Amygdala (tissue), 56 donors: Measurements from ENCODE around the gene RCL1.
"Not testable (repeated sequence)": the region's sequence is repeated elsewhere in the genome, so short reads cannot be mapped to it uniquely, and the experiment has no call there.

Experiments used
- DNase-seq, 56 donors: peaks; one replicate each; lab custom pipeline; 2025; lab: John Stamatoyannopoulos, UW

RCL1 gene

DNA sequence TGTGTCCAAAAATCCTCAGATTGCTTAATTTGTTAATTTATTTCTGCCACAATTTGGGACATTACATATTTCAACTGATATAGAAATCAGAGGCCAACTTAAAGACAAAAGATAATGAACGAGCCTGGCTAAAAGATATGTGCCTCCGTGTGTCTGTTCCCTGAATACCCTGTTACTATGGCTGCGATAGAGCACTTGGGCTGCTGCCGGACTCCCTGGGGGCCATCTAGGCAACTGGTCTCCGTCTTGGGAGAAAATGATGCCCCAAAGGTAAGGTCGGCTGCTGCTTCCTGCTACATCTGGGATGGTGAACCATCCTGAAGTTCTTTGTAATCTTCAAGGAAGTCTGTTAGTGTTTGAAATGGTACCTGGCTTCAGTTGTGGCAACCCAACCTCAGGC lies 72.0 kb downstream of the RCL1 start:
- no peak for DNase-seq

DNA sequence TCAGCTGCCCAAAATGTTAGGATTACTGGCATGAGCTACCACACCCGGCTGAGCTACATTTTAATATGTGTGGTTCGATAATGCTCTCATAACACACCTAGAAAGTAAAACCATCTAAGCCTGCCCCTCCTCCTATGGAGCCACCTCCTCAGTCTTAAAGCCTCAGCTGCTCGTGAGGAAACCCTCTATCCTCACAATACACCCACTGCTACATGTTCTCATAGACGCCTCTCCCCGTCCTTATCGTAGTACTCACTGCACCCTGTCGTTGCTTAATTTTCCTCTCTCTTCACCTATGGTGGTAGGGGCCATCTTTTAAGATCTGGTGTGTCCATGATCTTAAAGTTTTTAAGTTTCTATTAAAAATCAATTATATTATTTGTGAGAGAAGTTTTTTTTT lies 72.9 kb downstream of the RCL1 start:
- no peak for DNase-seq

DNA sequence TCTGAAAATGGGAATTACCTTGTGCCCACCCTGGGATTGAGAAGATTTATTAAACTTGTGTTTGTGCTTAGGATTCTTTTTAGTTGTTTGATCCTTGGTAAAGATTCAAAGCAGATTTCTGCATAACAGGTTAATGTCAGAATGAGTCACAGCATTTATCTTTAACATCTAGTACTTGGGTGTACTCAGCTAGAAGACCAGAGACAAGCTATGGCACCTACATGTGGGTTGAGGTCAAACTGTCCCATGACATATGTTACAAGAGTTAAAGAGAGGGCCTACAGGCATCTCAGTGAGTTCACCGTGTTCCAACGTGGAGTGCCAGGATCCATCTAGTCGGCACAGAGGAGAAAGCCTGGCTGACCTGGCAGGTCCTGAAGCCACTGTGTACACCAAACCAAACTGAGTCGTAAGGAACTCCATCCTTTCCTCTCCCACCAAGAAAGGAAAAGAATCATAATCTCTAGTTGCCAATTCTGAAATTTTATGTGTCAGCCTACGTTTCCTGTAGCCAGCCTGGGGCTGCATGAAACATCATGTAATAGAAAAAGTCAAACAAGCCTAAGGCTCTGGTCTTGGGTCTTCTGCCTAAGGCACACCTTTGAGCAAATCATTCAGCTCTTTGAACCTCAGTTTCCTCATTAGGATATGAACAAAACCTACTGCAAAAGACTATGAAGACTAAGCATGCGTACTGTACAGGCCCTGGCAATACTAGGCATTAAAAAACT lies 73.7 kb downstream of the RCL1 start:
- DNase-seq, result no peak

DNA sequence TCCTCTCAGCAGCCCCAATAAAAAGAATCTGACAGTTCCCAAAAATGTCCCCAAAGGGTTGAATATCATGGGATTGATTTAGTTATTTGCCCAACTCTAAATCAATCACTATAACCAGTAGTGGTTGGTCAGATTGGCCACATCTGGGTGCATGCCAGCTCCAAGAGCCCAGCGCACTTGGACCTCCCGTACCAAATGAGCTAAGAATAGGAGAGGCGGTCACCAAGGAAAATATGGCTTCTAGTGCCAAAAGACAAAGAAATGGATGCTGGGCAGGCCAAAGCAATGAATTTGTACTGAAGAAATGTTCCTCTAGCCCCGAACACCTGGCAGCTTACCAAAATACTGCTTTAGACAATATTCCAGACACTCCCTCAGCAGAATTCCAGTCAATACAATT lies 80.3 kb downstream of the RCL1 start:
- no peak for DNase-seq

GRCh38 chr9:4875559-4875958 lies 82.8 kb downstream of the RCL1 start:
- no peak for DNase-seq

DNA sequence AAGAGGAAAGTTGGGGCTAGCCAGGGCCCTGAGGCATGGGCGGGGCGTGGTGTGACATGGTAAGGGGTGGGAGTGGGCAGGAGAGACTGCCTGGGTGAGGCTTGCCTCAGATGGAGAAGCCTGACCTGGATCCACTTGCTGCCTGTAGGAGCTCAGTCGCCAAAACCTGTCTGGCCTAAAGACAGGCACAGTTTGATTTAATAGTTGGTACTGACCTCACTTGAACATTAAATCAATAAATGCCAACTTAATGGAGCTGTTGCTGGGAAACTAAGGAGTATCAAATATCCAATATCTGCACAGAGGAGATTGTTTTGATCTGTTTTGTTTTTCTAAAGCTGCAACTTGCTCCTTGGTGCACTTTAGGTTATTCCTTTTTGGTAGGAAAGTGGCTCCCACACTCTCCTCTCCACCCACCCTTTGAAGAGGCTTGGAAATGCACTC lies 86.4 kb downstream of the RCL1 start:
- no peak for DNase-seq

- DNase-seq, result no peak
Measured at GRCh38 chr9:4883326-4883873, 90.7 kb downstream of the RCL1 start.

DNA sequence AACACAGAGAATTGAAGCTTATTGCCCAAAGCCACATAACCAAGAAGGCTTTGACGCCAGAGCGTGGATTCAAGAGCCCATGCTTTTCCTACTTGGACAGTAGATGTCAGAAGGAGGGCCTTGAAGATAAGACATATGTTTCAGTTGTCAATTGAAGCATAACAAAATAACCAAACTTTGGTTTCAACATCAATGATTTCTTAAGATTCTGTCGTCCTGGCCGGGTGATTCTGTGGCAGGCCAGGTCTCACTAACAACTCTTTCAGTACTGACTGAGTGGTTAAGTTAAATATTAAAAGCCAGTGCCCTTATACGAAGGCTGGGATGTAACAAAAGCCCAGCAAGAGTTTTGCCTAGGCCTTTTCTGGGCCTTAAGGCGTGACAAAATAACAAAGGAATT lies 94.0 kb downstream of the RCL1 start:
- DNase-seq, result no peak

GRCh38 chr9:4887556-4887955 lies 94.8 kb downstream of the RCL1 start:
- DNase-seq, result peak in 13 of 56 donors; percentile 2 to 43 (median 8)

DNA sequence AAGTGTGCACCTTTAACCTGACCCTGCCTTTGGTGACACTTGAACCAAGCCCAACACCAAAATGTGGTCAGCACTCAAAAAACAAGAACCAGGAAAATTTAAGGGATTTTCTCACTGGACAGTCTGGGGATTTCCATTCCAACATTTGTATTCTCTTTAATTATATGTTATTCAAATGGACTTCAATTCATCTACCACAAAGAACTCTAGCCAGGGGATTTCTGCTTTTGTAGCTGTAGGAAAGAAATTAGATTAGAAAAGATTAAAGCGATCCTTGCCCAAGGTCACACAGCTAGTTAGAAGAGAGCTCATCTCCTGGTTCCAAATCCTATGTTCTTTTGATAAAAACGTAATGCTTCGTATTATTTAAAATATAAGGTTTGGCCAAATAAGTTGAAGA lies 97.5 kb downstream of the RCL1 start:
- no peak for DNase-seq

DNA sequence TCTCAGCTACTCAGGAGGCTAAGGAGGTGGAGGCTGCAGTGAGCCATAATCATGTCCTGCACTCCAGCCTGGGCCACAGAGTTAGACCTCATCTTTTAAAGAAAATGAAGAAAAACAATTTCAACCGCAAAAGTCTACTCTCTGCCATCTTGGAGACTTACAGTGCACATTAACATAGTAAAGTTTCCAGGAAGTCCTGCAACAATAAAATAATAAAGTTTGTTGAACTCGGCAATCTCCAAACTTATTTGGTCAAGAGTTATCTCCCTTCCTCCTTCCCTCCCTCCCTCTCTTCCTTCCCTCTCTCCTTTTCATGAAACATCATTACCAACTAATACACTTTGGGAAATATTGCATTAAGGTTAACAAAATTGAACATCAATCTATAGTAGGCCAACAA lies 98.2 kb downstream of the RCL1 start:
- DNase-seq, result no peak

- DNase-seq, result no peak
Measured at GRCh38 chr9:4891674-4892073, 98.9 kb downstream of the RCL1 start.

DNA sequence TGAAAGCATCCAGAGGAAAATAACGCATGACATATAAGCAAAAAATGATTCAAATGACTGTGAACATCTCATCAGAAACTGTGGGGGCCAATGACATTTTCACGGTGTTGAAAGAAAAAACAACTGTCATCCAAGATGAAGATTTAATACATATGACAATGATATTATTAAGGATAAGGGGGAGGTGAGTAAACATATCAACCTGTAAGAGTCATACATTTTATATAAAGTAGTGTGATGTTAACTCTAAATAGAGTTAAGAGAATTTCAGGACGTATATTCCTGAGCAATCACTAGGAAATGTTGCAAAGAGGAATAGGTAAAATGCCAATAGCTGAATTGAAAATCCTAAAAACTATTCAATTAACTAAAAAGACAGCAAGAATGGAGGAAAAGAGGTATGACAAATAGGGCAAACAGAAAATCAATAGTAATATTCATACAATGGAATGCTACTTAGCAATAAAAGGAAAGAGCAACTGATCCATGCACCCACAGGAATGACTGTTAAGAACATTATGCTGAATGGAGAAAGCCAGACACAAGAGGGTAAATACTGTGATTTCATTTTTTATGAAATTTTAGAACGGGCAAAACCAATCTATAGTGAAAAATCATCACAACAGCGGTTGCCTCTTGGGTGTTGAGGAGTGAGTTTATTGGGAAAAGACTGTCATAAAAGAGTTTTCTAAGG lies 99.9 kb downstream of the RCL1 start:
- no peak for DNase-seq

- no peak for DNase-seq
Measured at GRCh38 chr9:4894076-4894475, 101.3 kb downstream of the RCL1 start.

- not testable (repeated sequence) for DNase-seq
Measured at GRCh38 chr9:4899853-4900252, 107.1 kb downstream of the RCL1 start.

DNA sequence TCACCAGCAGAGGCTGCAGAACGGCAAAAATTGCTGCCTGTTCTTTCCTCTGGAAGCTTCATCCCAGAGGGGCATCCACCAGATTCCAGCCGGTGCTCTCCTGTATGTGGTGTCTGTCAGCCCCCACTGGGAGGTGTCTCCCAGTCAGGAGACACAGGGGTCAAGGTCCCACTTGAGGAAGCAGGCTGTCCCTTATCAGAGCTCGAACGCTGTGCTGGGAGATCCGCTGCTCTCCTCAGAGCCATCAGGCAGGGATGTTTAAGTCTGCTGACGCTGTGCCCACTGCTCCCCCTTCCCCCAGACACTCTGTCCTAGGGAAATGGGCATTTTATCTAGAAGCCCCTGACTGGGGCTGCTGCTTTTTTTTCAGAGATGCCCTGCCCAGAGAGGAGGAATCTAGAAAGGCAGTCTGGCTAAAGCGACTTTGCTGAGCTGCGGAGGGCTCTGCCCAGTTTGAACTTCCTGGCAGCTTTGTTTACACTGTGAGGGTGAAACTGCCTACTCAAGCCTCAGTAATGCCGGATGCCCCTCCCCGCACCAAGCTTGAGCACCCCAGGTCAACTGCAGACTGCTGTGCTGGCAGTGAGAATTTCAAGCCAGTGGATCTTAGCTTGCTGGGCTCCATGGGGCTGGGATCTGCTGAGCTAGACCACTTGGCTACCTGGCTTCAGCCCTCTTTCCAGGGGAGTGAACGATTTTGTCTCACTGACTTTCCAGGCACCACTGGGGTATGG lies 108.8 kb downstream of the RCL1 start:
- DNase-seq, result peak in 2 of 56 donors; percentile 4 to 9

- no peak for DNase-seq
Measured at GRCh38 chr9:4902135-4902475, 109.4 kb downstream of the RCL1 start.

GRCh38 chr9:4904322-4905134 lies 111.8 kb downstream of the RCL1 start:
- DNase-seq, result no peak

- DNase-seq, result no peak
Measured at GRCh38 chr9:4905135-4905490, 112.4 kb downstream of the RCL1 start.
